GM21723 (cell line): ENCODE data around the gene CYP21A2.
"Not testable (repeated sequence)": the region's sequence is repeated elsewhere in the genome, so short reads cannot be mapped to it uniquely, and the experiment has no call there.

ENCODE experiments used
- ATAC-seq: cut with Tn5 transposase; IDR thresholded peaks from one replicate; pipeline ENCODE4 v1.9.1; 2021; ENCODE audit warnings: mild to moderate bottlenecking, moderate library complexity; ENCODE audit not compliant: unreplicated experiment

Gene CYP21A2

DNA sequence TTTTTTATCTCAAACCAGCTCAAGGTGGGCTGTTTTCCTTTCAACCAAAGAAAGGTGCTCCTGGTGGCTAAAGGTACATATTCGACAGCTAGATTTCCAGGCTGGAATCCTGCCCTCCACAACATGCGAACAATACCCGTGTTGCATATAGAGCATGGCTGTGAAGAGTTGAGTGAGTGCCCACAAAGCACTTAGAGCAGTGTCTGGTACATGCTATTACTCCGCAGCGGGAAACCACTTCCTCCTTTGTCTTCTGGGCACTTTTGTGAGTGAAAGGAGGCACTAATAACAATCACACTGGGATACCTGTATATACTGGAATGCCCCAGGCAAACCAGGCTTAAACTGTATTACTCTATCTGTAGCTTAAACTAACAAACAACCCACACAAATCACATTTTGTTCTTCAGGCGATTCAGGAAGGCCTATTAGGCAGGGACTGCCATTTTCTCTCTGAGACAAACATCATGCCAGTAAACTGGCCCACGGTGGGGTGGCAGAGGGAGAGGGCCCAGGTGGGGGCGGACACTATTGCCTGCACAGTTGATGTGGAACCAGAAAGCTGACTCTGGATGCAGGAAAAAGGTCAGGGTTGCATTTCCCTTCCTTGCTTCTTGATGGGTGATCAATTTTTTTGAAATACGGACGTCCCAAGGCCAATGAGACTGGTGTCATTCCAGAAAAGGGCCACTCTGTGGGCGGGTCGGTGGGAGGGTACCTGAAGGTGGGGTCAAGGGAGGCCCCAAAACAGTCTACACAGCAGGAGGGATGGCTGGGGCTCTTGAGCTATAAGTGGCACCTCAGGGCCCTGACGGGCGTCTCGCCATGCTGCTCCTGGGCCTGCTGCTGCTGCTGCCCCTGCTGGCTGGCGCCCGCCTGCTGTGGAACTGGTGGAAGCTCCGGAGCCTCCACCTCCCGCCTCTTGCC, at the start of gene CYP21A2:
Gene CYP21A2, plus strand, starts transcription at position 818 of the 927 bp plus-strand sequence. Its CDS starts 8 bp downstream, at position 826.
- ATAC-seq, result not testable (repeated sequence)

DNA sequence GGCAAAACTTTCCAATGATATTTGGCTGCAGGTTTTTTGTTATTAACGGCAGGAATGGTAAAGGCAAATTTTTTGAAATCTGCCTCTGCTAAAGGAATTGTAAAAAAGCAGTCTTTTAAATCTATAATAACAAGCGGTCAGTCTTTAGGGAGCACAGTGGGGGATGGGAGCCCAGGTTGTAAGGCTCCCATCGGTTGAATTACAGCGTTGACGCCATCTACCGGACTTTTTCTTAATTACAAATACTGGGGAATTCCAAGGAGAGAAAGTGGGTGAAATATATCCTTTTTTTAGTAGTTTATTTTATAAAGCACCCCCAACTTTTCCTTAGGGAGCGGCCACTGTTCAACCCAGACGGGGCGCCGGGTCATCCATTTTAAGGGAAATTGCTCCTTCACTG, 48.9 kb upstream of the CYP21A2 start:
- ATAC-seq, result not testable (repeated sequence)

DNA sequence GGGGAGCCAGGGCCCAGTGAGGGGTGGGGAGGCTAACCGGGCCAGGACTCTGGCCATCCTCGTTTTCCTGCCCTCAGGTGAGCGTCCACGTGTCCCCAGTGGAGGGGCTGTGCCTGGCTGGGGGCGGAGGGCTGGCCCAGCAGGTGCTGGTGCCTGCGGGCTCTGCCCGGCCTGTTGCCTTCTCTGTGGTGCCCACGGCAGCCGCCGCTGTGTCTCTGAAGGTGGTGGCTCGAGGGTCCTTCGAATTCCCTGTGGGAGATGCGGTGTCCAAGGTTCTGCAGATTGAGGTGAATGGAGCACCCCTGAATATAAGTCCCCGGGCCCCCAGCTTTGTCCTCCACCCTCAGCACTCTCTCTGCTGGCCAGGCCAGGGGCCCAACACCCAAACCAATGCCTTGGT, 43.8 kb upstream of the CYP21A2 start:
- ATAC-seq, result not testable (repeated sequence)

- not testable (repeated sequence) for ATAC-seq
Observed at GRCh38 chr6:31996385-31996784, 41.8 kb upstream of the CYP21A2 start.

DNA sequence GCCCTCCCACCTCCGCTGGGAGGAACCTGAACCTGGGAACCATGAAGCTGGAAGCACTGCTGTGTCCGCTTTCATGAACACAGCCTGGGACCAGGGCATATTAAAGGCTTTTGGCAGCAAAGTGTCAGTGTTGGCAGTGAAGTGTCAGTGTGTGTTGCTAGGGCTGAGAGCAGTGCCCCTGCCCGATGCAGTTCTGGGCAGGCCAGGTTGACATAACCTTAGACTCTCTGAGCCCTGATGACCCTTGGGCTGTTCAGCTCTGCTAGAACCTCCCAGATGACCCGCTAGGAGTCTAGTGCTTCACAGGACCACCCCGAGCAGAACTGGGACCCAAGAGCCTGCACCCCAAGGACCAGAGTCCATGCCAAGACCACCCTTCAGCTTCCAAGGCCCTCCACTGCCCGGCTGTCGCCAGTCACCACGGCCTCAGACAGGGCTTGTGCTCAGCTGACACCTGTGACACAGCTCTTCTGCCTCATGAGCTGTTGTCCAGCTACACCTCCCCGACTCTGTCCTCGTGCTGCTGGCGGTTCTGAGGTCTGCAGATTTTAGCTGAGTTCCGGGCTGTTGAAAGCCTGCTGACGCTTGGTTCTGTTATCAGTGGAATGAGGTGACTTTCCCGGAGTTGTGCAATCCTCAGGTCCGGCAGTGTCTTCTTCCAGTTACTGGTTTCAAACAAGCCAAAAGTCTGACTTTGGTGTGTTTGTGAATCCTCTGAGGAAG, 35.5 kb upstream of the CYP21A2 start:
- not testable (repeated sequence) for ATAC-seq

DNA sequence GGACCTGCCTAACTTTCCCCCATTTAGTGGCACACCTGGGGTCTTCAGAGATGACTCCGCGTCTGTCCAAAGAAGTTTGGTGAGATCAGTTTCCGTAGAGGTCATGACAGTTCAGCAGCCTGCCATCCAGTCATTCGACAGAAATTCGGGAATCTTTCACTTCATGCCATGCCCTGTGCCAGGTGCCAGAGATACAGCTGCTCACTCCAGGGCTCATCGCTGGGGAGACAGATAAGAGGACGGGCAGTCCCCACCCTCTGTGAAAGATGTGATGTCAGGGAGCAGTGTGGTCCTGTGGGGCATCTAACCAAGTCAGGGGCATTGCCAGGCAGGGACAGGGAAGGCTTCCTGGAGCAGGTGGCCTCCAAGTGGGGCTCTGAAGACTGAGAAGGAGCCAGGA, 34.9 kb upstream of the CYP21A2 start:
- ATAC-seq, result not testable (repeated sequence)

GRCh38 chr6:32004393-32004792, 33.8 kb upstream of the CYP21A2 start:
- not testable (repeated sequence) for ATAC-seq

DNA sequence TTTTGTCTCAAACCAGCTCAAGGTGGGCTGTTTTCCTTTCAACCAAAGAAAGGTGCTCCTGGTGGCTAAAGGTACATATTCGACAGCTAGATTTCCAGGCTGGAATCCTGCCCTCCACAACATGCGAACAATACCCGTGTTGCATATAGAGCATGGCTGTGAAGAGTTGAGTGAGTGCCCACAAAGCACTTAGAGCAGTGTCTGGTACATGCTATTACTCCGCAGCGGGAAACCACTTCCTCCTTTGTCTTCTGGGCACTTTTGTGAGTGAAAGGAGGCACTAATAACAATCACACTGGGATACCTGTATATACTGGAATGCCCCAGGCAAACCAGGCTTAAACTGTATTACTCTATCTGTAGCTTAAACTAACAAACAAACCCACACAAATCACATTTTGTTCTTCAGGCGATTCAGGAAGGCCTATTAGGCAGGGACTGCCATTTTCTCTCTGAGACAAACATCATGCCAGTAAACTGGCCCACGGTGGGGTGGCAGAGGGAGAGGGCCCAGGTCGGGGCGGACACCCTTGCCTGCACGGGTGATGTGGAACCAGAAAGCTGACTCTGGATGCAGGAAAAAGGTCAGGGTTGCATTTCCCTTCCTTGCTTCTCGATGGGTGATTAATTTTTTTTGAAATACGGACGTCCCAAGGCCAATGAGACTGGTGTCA, 33.2 kb upstream of the CYP21A2 start:
- ATAC-seq, result not testable (repeated sequence)

DNA sequence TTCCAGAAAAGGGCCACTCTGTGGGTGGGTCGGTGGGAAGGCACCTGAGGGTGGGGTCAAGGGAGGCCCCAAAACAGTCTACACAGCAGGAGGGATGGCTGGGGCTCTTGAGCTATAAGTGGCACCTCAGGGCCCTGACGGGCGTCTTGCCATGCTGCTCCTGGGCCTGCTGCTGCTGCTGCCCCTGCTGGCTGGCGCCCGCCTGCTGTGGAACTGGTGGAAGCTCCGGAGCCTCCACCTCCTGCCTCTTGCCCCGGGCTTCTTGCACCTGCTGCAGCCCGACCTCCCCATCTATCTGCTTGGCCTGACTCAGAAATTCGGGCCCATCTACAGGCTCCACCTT, 32.7 kb upstream of the CYP21A2 start:
- ATAC-seq, result not testable (repeated sequence)

- ATAC-seq, result not testable (repeated sequence)
Observed at GRCh38 chr6:32005991-32006529, 32.2 kb upstream of the CYP21A2 start.

DNA sequence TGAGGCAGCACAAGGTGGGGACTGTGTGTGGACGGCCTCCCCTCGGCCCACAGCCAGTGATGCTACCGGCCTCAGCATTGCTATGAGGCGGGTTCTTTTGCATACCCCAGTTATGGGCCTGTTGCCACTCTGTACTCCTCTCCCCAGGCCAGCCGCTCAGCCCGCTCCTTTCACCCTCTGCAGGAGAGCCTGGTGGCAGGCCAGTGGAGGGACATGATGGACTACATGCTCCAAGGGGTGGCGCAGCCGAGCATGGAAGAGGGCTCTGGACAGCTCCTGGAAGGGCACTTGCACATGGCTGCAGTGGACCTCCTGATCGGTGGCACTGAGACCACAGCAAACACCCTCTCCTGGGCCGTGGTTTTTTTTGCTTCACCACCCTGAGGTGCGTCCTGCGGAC, 31.1 kb upstream of the CYP21A2 start:
- ATAC-seq, result not testable (repeated sequence)

- not testable (repeated sequence) for ATAC-seq
Observed at GRCh38 chr6:32008037-32008436, 30.2 kb upstream of the CYP21A2 start.

DNA sequence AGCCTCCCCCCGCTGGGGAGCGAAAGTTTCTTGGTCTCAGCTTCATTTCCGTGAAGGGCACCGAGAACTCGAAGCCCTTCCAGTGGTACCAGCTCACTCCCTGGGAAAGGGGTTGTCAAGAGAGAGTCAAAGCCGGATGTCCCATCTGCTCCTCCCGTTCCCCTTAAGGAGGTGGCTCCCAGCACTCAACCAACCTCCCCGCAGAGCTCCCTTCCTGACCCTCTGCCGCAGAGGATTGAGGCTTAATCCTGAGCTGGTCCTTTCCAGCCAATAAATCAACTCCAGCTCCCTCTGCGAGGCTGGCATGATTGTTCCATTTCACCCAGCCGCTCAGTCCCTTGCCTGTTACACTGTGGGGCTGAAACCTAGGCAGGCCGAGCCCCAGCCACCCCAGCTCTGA, 29.6 kb upstream of the CYP21A2 start:
- not testable (repeated sequence) for ATAC-seq

DNA sequence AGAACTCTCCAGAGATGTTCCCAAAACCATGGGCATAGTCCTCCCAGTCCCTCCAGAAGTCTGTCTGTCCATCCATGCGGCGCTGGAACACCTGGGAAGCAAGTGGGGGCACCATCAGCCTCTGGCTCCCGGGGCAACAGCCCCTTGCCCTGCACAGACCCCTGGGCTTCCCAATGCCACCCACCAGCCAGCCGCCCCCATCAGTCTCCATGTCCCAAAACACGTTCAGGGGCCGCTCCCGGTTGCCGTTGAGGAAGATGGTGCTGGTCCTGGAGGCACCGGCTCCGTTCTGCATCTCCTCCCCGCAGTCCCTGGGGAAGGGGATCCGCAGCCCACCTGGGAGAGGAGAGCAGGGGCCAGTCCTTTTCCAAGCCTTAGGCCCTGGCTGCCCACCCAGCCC, 28.7 kb upstream of the CYP21A2 start:
- not testable (repeated sequence) for ATAC-seq

DNA sequence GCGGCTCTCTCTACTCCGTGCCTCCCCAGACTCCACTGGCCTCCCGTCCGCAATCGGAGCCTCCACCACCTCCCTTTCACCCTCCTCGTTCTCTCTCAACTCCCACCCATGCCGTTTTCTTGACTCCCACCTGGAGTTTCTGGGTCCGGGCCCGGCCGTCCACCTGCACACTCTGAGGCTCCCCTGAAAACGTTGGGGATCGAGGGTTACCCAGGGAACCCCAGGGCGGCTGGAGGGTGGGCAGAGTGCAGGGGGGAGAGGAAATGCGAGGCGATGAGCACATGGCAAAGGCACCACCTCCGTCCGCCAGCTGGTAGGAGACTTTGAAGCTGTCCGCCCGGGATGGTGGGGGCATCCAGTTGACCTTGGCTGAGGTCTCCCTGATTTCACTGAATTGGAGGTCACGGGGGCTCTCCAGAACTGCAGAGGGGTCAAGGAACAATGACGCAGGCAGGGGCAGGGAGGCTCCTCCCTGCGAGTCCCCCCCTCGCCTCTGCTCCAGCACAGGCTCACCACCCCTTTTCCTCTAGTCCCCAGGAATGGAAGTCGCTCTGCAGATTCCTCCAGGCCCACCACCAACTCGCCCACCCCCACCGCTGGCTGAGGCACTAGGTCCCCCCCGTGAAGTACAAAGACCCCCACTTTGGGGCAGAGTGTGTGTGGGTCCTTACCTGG, 27.2 kb upstream of the CYP21A2 start:
- not testable (repeated sequence) for ATAC-seq

DNA sequence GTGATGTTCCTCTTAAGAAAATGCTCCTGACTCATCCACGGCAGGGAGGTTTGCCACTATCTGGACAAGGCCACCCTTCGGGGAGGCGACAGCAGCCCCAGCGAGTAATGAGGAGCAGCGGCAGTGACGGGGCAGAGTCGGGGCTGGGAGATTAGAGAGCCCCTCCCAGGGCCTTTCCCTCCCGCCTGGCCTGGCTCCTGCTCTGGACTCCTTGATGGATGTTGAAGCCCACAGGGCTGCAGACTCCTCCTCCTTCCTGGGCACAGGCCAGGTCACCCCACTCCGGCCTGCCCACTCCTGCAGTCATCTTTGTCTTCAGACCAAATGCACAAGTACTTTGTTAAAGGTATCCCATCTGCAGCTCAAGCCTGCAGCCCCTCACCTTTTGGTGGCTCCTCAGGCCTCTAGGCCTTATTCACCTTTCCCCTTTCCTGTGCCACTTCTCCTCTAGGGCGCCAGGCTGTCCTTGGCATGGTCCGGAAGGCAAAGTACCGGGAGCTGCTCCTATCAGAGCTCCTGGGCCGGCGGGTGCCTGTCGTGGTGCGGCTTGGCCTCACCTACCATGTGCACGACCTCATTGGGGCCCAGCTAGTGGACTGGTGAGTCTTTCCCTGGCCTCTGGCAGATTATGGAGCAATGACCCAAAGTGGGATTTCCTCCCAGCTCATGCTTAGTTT, 25.1 kb upstream of the CYP21A2 start:
- ATAC-seq, result not testable (repeated sequence)

DNA sequence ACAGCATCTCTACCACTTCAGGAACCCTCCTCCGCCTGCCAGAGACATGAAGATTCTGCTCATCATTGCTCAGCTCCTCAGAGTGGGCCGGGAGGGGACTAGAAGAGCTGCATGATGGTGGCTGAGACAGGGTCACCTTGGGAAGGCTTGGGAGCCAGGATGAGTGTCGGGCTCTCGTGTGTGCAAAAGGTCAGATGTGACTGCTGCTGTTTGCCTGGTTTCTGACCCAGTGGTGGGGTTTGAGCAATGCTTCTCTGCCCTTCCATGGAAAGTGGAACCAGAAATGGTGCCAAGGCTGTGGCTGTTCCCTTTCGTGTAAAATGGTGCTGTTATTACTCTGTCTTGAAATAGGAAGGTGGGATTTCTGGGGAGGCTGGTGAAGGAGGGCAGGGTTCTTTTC, 24.5 kb upstream of the CYP21A2 start:
- ATAC-seq, result not testable (repeated sequence)

GRCh38 chr6:32014547-32014946, 23.7 kb upstream of the CYP21A2 start, which contains the start of gene C4B:
TSS of gene C4B (plus strand) at chr6:32014795. CDS start at chr6:32014846, 51 bp downstream.
- ATAC-seq, result not testable (repeated sequence)

DNA sequence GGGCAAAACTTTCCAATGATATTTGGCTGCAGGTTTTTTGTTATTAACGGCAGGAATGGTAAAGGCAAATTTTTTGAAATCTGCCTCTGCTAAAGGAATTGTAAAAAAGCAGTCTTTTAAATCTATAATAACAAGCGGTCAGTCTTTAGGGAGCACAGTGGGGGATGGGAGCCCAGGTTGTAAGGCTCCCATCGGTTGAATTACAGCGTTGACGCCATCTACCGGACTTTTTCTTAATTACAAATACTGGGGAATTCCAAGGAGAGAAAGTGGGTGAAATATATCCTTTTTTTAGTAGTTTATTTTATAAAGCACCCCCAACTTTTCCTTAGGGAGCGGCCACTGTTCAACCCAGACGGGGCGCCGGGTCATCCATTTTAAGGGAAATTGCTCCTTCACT, 16.1 kb upstream of the CYP21A2 start:
- ATAC-seq, result not testable (repeated sequence)

- ATAC-seq, result not testable (repeated sequence)
Observed at GRCh38 chr6:32028631-32029030, 9.6 kb upstream of the CYP21A2 start.
